ENCODE results near the gene ITGA8. TPM values are rescaled to one million over a fixed set of nuclear protein-coding genes. Genes with fewer than 3 reads are reported as not detected.

ITGA8 gene
- total and polyA plus RNA-seq, 2 of the 13 experiments (the other 11 are each of a cell fraction or from before 2014, with no cell fraction given), result not detected

GRCh38 chr10:15712883-15713282 is 6.8 kb downstream of the ITGA8 start:
- Histone ChIP-seq H4K20me1 (ENCODE audit: insufficient read depth, low read length) (no peaks in the 10 kb centered on the region), H3K27me3 (ENCODE audit: control insufficient read depth in 1 of 2, insufficient read depth in 2 of 2, low read length in 2 of 2) (no peaks in the 10 kb centered on the region; a peak in 1 of 5 replicates), H3K79me2 (ENCODE audit: insufficient read depth, low read length) (no peaks in the 10 kb centered on the region), H2AFZ (ENCODE audit: low read length) (no peak overlapping the region), H3K9ac (ENCODE audit: insufficient read depth, low read depth, low read length) (no peak overlapping the region), H3K4me1 (ENCODE audit: insufficient read depth, low read length) (no peaks in the 10 kb centered on the region), H3K4me2 (ENCODE audit: low read depth, low read length) (no peak overlapping the region), H3K9me3 (ENCODE audit: low read length) (no peaks in the 10 kb centered on the region), H3K4me3 (replicated peaks in 1 of 3; ENCODE audit: insufficient read depth in 1 of 3, low read depth in 2 of 3, low read length in 3 of 3) (no peak overlapping the region), H3K27ac (ENCODE audit: extremely low read length, insufficient read depth, low read length) (no peak overlapping the region), H3K36me3 (replicated peaks in 1 of 2; ENCODE audit: control insufficient read depth in 1 of 2, insufficient read depth in 2 of 2, low read length in 2 of 2) (no peaks in the 10 kb centered on the region)
- WGBS (ENCODE audit: low lambda C conversion rate), result 0% methylated on average over 2 of the region's 2 CpGs
- CTCF ChIA-PET (ENCODE audit: low intra/inter-chr PET ratio, low total read pairs), result no interaction called here
- intact Hi-C loops (cut with micrococcal nuclease; ENCODE audit: unreplicated experiment), result no loop called here
- POLR2A ChIA-PET, result no interaction called here
- no TSS peak for BruUV-seq (replicated peaks)
- in situ Hi-C loops (cut with HindIII; ENCODE audit: extremely low pct_ligation_motif_present, low pct_unique_long_range_greater_than_20kb), result no loop called here
- FAIRE-seq, result no peak
- DNase-seq (ENCODE audit: low spot score), result no peak
- no peak for ATAC-seq
- TF ChIP-seq ZNF510 (CRISPR knock-in tag; IDR thresholded peaks at IDR 0.05; ENCODE audit: low read depth) (no peak), ZBTB38 (CRISPR knock-in tag; IDR thresholded peaks at IDR 0.05) (no peak), RCOR2 (CRISPR knock-in tag; IDR thresholded peaks at IDR 0.05) (no peak), ZNF558 (CRISPR knock-in tag; IDR thresholded peaks at IDR 0.05; ENCODE audit: borderline replicate concordance) (no peak), ZFP62 (CRISPR knock-in tag; IDR thresholded peaks at IDR 0.05) (no peak), ZNF136 (CRISPR knock-in tag; IDR thresholded peaks at IDR 0.05; ENCODE audit: low read depth) (no peak), ZGPAT (CRISPR knock-in tag; IDR thresholded peaks at IDR 0.05) (no peak), ZMYM4 (CRISPR knock-in tag; IDR thresholded peaks at IDR 0.05) (no peak)
- TF ChIP-seq, protein P1, sequence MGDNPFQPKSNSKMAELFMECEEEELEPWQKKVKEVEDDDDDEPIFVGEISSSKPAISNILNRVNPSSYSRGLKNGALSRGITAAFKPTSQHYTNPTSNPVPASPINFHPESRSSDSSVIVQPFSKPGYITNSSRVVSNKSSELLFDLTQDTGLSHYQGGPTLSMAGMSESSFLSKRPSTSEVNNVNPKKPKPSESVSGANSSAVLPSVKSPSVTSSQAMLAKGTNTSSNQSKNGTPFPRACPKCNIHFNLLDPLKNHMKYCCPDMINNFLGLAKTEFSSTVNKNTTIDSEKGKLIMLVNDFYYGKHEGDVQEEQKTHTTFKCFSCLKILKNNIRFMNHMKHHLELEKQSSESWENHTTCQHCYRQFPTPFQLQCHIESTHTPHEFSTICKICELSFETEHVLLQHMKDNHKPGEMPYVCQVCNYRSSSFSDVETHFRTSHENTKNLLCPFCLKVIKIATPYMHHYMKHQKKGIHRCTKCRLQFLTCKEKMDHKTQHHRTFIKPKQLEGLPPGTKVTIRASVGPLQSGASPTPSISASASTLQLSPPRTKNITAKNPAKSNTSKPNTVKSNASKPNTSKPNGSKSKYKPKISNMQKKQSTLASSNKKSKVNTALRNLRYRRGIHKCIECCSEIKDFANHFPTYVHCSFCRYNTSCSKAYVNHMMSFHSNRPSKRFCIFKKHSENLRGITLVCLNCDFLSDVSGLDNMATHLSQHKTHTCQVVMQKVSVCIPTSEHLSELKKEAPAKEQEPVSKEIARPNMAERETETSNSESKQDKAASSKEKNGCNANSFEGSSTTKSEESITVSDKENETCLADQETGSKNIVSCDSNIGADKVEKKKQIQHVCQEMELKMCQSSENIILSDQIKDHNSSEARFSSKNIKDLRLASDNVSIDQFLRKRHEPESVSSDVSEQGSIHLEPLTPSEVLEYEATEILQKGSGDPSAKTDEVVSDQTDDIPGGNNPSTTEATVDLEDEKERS (CRISPR knock-in tag; IDR thresholded peaks at IDR 0.05), result no peak
- TF ChIP-seq, protein P2, sequence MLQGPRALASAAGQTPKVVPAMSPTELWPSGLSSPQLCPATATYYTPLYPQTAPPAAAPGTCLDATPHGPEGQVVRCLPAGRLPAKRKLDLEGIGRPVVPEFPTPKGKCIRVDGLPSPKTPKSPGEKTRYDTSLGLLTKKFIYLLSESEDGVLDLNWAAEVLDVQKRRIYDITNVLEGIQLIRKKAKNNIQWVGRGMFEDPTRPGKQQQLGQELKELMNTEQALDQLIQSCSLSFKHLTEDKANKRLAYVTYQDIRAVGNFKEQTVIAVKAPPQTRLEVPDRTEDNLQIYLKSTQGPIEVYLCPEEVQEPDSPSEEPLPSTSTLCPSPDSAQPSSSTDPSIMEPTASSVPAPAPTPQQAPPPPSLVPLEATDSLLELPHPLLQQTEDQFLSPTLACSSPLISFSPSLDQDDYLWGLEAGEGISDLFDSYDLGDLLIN (CRISPR knock-in tag; IDR thresholded peaks at IDR 0.05; ENCODE audit: borderline replicate concordance), result no peak
- TF ChIP-seq, protein P3, sequence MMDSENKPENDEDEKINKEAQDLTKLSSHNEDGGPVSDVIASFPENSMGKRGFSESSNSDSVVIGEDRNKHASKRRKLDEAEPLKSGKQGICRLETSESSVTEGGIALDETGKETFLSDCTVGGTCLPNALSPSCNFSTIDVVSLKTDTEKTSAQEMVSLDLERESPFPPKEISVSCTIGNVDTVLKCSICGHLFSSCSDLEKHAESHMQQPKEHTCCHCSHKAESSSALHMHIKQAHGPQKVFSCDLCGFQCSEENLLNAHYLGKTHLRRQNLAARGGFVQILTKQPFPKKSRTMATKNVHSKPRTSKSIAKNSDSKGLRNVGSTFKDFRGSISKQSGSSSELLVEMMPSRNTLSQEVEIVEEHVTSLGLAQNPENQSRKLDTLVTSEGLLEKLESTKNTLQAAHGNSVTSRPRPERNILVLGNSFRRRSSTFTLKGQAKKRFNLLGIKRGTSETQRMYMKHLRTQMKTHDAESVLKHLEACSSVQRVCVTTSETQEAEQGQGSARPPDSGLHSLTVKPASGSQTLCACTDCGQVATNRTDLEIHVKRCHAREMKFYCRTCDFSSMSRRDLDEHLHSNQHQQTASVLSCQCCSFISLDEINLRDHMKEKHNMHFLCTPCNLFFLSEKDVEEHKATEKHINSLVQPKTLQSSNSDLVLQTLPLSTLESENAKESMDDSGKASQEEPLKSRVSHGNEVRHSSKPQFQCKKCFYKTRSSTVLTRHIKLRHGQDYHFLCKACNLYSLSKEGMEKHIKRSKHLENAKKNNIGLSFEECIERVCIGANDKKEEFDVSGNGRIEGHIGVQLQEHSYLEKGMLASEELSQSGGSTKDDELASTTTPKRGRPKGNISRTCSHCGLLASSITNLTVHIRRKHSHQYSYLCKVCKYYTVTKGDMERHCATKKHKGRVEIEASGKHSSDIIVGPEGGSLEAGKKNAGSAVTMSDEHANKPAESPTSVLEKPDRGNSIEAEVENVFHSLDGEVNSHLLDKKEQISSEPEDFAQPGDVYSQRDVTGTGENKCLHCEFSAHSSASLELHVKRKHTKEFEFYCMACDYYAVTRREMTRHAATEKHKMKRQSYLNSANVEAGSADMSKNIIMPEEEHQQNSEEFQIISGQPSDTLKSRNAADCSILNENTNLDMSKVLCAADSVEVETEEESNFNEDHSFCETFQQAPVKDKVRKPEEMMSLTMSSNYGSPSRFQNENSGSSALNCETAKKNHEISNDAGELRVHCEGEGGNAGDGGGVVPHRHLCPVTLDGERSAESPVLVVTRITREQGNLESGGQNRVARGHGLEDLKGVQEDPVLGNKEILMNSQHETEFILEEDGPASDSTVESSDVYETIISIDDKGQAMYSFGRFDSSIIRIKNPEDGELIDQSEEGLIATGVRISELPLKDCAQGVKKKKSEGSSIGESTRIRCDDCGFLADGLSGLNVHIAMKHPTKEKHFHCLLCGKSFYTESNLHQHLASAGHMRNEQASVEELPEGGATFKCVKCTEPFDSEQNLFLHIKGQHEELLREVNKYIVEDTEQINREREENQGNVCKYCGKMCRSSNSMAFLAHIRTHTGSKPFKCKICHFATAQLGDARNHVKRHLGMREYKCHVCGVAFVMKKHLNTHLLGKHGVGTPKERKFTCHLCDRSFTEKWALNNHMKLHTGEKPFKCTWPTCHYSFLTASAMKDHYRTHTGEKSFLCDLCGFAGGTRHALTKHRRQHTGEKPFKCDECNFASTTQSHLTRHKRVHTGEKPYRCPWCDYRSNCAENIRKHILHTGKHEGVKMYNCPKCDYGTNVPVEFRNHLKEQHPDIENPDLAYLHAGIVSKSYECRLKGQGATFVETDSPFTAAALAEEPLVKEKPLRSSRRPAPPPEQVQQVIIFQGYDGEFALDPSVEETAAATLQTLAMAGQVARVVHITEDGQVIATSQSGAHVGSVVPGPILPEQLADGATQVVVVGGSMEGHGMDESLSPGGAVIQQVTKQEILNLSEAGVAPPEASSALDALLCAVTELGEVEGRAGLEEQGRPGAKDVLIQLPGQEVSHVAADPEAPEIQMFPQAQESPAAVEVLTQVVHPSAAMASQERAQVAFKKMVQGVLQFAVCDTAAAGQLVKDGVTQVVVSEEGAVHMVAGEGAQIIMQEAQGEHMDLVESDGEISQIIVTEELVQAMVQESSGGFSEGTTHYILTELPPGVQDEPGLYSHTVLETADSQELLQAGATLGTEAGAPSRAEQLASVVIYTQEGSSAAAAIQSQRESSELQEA (CRISPR knock-in tag; IDR thresholded peaks at IDR 0.05; ENCODE audit: not compliant biosample characterization), result no peak

All from HepG2 (cell line).